Fibroblast of the aortic adventitia (primary cell): Measurements from ENCODE around the gene SPHK1. TPM values are rescaled to one million over a fixed set of nuclear protein-coding genes. Genes with fewer than 3 reads are reported as not detected.
A peak's percentile ranks its signal among the peaks of the same experiment; 100 is the strongest.

Experiments
- DNase-seq: peaks from one replicate; pipeline ENCODE4 v3.0.0-alpha.2; 2010; ENCODE audit warnings: low read depth
- H3K4me3 ChIP-seq: 2 replicates; pipeline ENCODE4 v1.5.1; 2011; ENCODE audit warnings: low read depth, mild to moderate bottlenecking, control low read depth, low read length, moderate library complexity
- CTCF ChIP-seq: IDR thresholded peaks from 2 replicates; pipeline ENCODE4 v1.5.1; 2011; ENCODE audit warnings: mild to moderate bottlenecking, low read length, control low read depth, inconsistent platforms; ENCODE audit not compliant: insufficient read depth
- total RNA-seq: library from RNA; depleted of rRNA; stranded (reverse); fragments of >200 nt; gene quantifications from 2 replicates; pipeline ENCODE4 v1.2.3, GENCODE V29; 2012; ENCODE audit warnings: low replicate concordance

Gene SPHK1
- total RNA-seq, 1 donor = 31.7 TPM

- H3K4me3 ChIP-seq = no peak overlapping the region
- peak; percentile 54 for TF ChIP-seq CTCF
- peak; percentile 97 for DNase-seq
Observed at GRCh38 chr17:76370261-76370993, 14.0 kb upstream of the SPHK1 start.

DNA sequence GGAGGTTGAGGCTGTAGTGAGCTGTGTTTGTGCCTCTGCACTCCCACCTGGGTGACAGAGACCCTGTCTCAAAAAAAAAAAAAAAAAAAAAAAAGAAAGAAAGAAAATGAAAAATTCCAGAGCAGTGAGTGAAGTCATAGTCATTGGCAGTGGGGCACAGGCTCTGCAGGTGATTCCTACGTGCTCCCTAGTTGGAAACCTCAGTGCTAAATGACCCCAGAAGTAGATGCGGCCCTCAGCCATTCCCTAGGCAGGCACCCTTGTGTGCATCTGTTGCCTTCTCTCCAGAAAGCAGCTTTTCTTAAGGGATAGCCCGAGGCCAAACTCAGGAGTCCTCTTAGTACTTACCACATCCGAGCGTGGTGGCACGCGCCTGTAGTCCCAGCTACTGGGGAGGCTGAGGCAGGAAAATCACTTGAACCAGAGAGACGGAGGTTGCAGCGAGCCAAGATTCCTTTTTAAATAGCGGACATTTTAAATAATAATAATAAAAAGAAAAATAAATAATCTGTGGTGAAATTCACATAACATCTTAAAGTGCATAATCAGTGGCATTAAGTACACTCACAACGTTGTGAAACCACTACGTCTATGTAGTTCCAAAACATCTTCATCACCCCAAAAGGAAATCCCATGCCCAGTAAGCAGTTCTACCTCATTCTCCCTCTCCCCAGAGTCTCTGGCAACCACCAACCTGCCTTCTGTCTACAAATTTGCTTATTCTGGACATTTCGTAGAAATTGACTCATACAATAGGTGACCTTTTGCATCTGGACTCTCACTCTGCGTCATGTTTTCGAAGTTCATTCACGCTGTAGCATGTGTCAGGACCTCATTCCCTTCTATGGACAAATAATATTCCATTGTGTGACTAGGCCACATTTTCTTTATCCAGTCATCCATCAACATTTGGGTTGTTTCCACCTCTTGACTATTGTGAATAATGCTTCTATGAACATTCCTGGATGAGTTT lies 12.5 kb upstream of the SPHK1 start:
- DNase-seq = peak; percentile 99
- no peak for TF ChIP-seq CTCF

GRCh38 chr17:76376318-76377133 lies 7.9 kb upstream of the SPHK1 start:
- peak; percentile 59 for DNase-seq
- no peak for TF ChIP-seq CTCF
- no peak overlapping the region for H3K4me3 ChIP-seq

More for the DNA sequence above, 12.5 kb upstream of the SPHK1 start:
- H3K4me3 ChIP-seq = no peak overlapping the region

DNA sequence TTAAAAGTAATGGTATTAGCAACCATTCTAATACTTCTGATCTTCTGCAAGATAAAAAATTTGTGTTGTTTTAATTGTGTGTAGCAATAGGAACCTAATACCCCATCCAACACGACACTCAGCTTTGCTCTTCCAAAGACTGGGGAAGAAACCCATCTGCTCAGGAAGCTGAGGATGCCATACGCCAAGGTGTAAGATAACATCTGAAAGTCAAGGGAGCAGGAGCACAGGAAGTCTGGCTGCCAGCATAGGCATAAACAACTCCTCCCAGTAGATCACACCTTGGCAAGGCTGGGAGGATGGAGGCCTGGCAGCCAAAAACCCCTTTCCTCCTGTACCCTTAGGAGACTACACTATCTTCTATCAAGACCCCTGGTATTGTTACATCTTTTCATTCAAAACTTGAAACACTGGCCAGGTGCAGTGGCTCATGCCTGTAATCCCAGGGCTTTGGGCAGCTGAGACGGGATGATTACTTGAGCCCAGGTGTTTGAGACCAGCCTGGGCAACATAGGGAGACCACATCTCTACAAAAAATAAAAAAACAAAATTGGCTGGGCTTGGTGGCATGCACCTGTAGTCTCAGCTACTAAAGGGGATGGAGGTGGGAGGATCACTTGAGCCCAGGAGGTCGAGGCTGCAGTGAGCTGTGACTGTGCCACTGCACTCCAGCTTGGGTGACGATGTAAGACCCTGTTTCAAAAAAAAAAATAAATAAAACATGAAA lies 5.7 kb upstream of the SPHK1 start:
- H3K4me3 ChIP-seq = no peak overlapping the region
- TF ChIP-seq CTCF = no peak
- no peak for DNase-seq

DNA sequence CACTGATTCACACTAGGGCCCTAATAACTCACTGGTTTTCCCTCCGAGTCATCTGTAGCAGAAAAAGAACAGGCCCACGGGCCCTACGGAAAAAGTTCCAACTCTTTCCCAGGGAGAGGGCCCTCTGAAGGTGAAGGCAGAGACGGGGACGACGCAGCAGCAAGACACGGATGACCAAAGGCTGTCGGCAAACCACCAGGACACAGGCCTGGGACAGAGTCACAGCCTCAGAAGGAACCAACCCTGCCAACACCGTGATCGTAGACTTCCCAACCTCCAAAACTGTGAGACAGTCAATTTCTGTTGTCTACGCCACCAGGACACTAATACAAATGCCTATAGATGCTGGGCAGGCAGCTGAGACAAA lies 5.2 kb upstream of the SPHK1 start:
- no peak for DNase-seq
- no peak for TF ChIP-seq CTCF
- no peak overlapping the region for H3K4me3 ChIP-seq
